B cell (primary cell): ENCODE data around the gene INSR. TPM values are rescaled to one million over a fixed set of nuclear protein-coding genes. Genes with fewer than 3 reads are reported as not detected.
A peak's percentile ranks its signal among the peaks of the same experiment; 100 is the strongest.

ENCODE experiments used
- ATAC-seq: fragments of 200-7000 bp; cut with Tn5 transposase; one replicate; pipeline ENCODE4 v1.10.0; 2021; ENCODE audit warnings: low read depth, mild to moderate bottlenecking, moderate number of reproducible peaks, moderate library complexity
- CTCF ChIA-PET: fragments of 350-600 bp; sonication (Branson Sonifier 250); formaldehyde crosslinking; loops from one replicate; lab custom pipeline; 2021; ENCODE audit warnings: antibody characterized with exemption, inconsistent platforms; lab: Charles Lee
- POLR2A ChIA-PET: fragments of 350-600 bp; sonication (Branson Sonifier 250); formaldehyde crosslinking; loops from one replicate; lab custom pipeline; 2021; ENCODE audit warnings: antibody characterized with exemption; lab: Charles Lee
- DNase-seq: peaks from one replicate; pipeline ENCODE4 v3.0.0; 2013
- H2AFZ ChIP-seq: 2 replicates; pipeline ENCODE4 v1.6.1; 2012; ENCODE audit warnings: mild to moderate bottlenecking, low read depth, low read length; ENCODE audit not compliant: insufficient read depth, poor library complexity, severe bottlenecking
- H3K27ac ChIP-seq, 2 donors: 1 replicate in 1 of 2; 2 replicates in 1 of 2; pipeline ENCODE4 v1.5.1; 2012 to 2013; ENCODE audit warnings: low read length in 2 of 2, mild to moderate bottlenecking in 2 of 2, moderate library complexity in 1 of 2
- H3K27me3 ChIP-seq, 4 experiments: fragments of 200-600 bp in 1 of 4; sonication (generic) in 1 of 4; replicated peaks in 1 of 4; 1 replicate in 2 of 4; 2 replicates in 2 of 4; pipeline versions ENCODE4 v1.6.1 to v1.7.0; 2013 to 2016; ENCODE audit warnings: low read length in 3 of 4, mild to moderate bottlenecking in 2 of 4, mixed read lengths in 1 of 4, moderate library complexity in 1 of 4; ENCODE audit not compliant: insufficient read depth in 4 of 4, control insufficient read depth in 3 of 4; ENCODE audit errors: control extremely low read depth in 1 of 4
- H3K36me3 ChIP-seq, 2 experiments: replicated peaks in 1 of 2; 1 replicate in 1 of 2; 2 replicates in 1 of 2; pipeline versions ENCODE4 v1.6.1 to v1.7.1; 2013; ENCODE audit warnings: low read length in 1 of 2; ENCODE audit not compliant: insufficient read depth in 2 of 2, control insufficient read depth in 1 of 2; ENCODE audit errors: control extremely low read depth in 1 of 2, extremely low read depth in 1 of 2
- H3K4me1 ChIP-seq, 2 donors: fragments of 200-600 bp in 1 of 2; sonication (generic) in 1 of 2; 1 replicate in 1 of 2; 2 replicates in 1 of 2; pipeline versions ENCODE4 v1.5.1 to v1.6.1; 2013 to 2017; ENCODE audit warnings: low read length in 2 of 2; ENCODE audit not compliant: control insufficient read depth in 2 of 2, insufficient read depth in 2 of 2
- H3K4me2 ChIP-seq: replicated peaks from 2 replicates; pipeline ENCODE3; 2012; ENCODE audit warnings: mild to moderate bottlenecking, low read depth, low read length; ENCODE audit not compliant: poor library complexity, severe bottlenecking
- H3K4me3 ChIP-seq, 5 experiments: fragments of 200-600 bp in 1 of 5; sonication (generic) in 1 of 5; 1 replicate in 3 of 5; 2 replicates in 2 of 5; pipeline versions ENCODE4 v1.5.1 to v1.7.0; 2011 to 2016; ENCODE audit warnings: low read length in 4 of 5, mild to moderate bottlenecking in 4 of 5, low read depth in 2 of 5, control low read depth in 1 of 5, moderate library complexity in 1 of 5; ENCODE audit not compliant: insufficient read depth in 1 of 5; ENCODE audit errors: control extremely low read depth in 1 of 5, extremely low read depth in 1 of 5
- H3K79me2 ChIP-seq: fragments of 200-600 bp; sonication (generic); one replicate; pipeline ENCODE4 v1.6.0; 2016; ENCODE audit warnings: low read length; ENCODE audit not compliant: control insufficient read depth, insufficient read depth
- H3K9ac ChIP-seq: fragments of 200-600 bp; sonication (generic); 2 replicates; pipeline ENCODE4 v1.6.1; 2017; ENCODE audit warnings: mild to moderate bottlenecking, low read length, moderate library complexity
- H3K9me3 ChIP-seq, 3 donors: one replicate each; pipeline versions ENCODE4 v1.6.1 to v1.7.1; 2013; ENCODE audit warnings: low read length in 2 of 3; ENCODE audit not compliant: control insufficient read depth in 2 of 3, insufficient read depth in 1 of 3; ENCODE audit errors: control extremely low read depth in 1 of 3
- H4K20me1 ChIP-seq: 2 replicates; pipeline ENCODE4 v1.6.0; 2012; ENCODE audit warnings: mild to moderate bottlenecking, low read length; ENCODE audit not compliant: insufficient read depth, control insufficient read depth, poor library complexity, severe bottlenecking
- H3K27ac Mint-ChIP-seq: one replicate; pipeline ENCODE4 v1.8.0; 2021; ENCODE audit warnings: mixed read lengths
- H3K27me3 Mint-ChIP-seq: one replicate; pipeline ENCODE4 v1.8.0; 2021; ENCODE audit warnings: mixed read lengths
- H3K4me1 Mint-ChIP-seq: one replicate; pipeline ENCODE4 v1.8.0; 2021; ENCODE audit warnings: mixed read lengths
- H3K4me3 Mint-ChIP-seq: one replicate; pipeline ENCODE4 v1.8.0; 2021; ENCODE audit warnings: mixed read lengths
- H3K9me3 Mint-ChIP-seq: one replicate; pipeline ENCODE4 v1.8.0; 2022; ENCODE audit warnings: mixed read lengths; ENCODE audit not compliant: insufficient read depth
- CTCF ChIP-seq: fragments of 200-600 bp; IDR thresholded peaks from one replicate; pipeline ENCODE4 v1.8.0; 2022; ENCODE audit warnings: antibody characterized with exemption, mild to moderate bottlenecking
- EZH2 ChIP-seq: IDR thresholded peaks from 2 replicates; pipeline ENCODE4 v1.6.1; 2012; ENCODE audit warnings: borderline replicate concordance, low read depth, mild to moderate bottlenecking, moderate library complexity, low read length; ENCODE audit not compliant: insufficient read depth, poor library complexity, severe bottlenecking
- WGBS: methylation state at CpG from one replicate; pipeline ENCODE4 v1.1.5; 2013; ENCODE audit warnings: missing lambda C conversion rate; ENCODE audit not compliant: insufficient coverage; 5-methylcytosine and 5-hydroxymethylcytosine counted together
- intact Hi-C: fragments of 100-400 bp; cut with micrococcal nuclease; formaldehyde crosslinking; loops from one replicate; pipeline ENCODE4 v1.10.0; 2022
- polyA plus RNA-seq: library from polyadenylated mRNA; depleted of rRNA; stranded (reverse); fragments of >200 nt; gene quantifications from 2 replicates; pipeline ENCODE4 v1.2.3, GENCODE V29; 2012
- total RNA-seq, 2 donors: library from RNA; stranded (reverse); fragments of 120-200 nt in 1 of 2; gene quantifications; 1 replicate in 1 of 2; 2 replicates in 1 of 2; pipeline versions ENCODE4 v1.2.3 to v1.2.4, GENCODE V29; 2013 to 2022

Gene INSR
- total and polyA plus RNA-seq, 2 donors (not counting 1 experiment from before 2014, with no cell fraction given) = 1.4 to 6.3 TPM

GRCh38 chr19:7215176-7215575 is 79.0 kb downstream of the INSR start:
- no peak overlapping the region for H3K4me3 ChIP-seq
- ATAC-seq (no peak), DNase-seq (no peak)
- H3K9me3 ChIP-seq = peaks cover 0 to 4% (median 0%) of the 10 kb centered on the region in 3 donors
- no peaks in the 10 kb centered on the region for H3K79me2 ChIP-seq
- H3K27me3 ChIP-seq = peaks cover 0 to 2% (median 0%) of the 10 kb centered on the region in 4 experiments
- H3K9ac ChIP-seq = no peak overlapping the region
- H3K27ac ChIP-seq = no peak overlapping the region
- Mint-ChIP-seq H3K4me1 (peaks cover 14% of the 10 kb centered on the region), H3K4me3 (no peak overlapping the region), H3K27ac (no peak overlapping the region), H3K9me3 (no peaks in the 10 kb centered on the region), H3K27me3 (peaks cover 3% of the 10 kb centered on the region)
- CTCF ChIA-PET = no interaction called here
- no peak overlapping the region for H2AFZ ChIP-seq
- POLR2A ChIA-PET = interaction anchor here (0.7 kb wide), 2 partner anchors 27 to 31 kb away, joined by 3 to 8 read pairs; no protein-coding TSS in a partner anchor
- peaks cover 7 to 15% of the 10 kb centered on the region in 2 donors for H3K4me1 ChIP-seq
- no peak overlapping the region for H3K4me2 ChIP-seq
- 66% methylated on average over 5 of the region's 7 CpGs for WGBS
- no peaks in the 10 kb centered on the region for H4K20me1 ChIP-seq
- TF ChIP-seq CTCF (no peak), EZH2 (no peak)
- intact Hi-C loops = no loop called here
- H3K36me3 ChIP-seq = no peaks in the 10 kb centered on the region

GRCh38 chr19:7214324-7215089 is 79.7 kb downstream of the INSR start:
- no peak overlapping the region for H3K4me3 Mint-ChIP-seq
- Histone ChIP-seq H2AFZ (no peak overlapping the region), H3K4me2 (no peak overlapping the region), H3K79me2 (no peaks in the 10 kb centered on the region), H3K36me3 (no peaks in the 10 kb centered on the region), H3K4me1 (peaks cover 7 to 15% of the 10 kb centered on the region in 2 donors), H4K20me1 (no peaks in the 10 kb centered on the region), H3K9me3 (peaks cover 0 to 4% (median 0%) of the 10 kb centered on the region in 3 donors), H3K4me3 (no peak overlapping the region), H3K27me3 (peaks cover 0 to 2% (median 0%) of the 10 kb centered on the region in 4 experiments), H3K9ac (no peak overlapping the region), H3K27ac (no peak overlapping the region)
- TF ChIP-seq CTCF (no peak), EZH2 (no peak)
- ChIA-PET POLR2A (no interaction called here), CTCF (no interaction called here)
- peak overlapping the region; percentile 20 for H3K27ac Mint-ChIP-seq
- no peak for ATAC-seq
- DNase-seq = no peak
- intact Hi-C loops = loop anchor here (5.0 kb wide), 1 partner anchor 37 kb away; no protein-coding TSS in a partner anchor
- WGBS = 74% methylated on average over 4 of the region's 10 CpGs
- H3K4me1 Mint-ChIP-seq = peaks cover 18% of the 10 kb centered on the region
- peaks cover 3% of the 10 kb centered on the region for H3K27me3 Mint-ChIP-seq
- no peaks in the 10 kb centered on the region for H3K9me3 Mint-ChIP-seq
